Panc1 (cell line): ENCODE measurements around the gene LINGO4. TPM values are rescaled to one million over a fixed set of nuclear protein-coding genes. Genes with fewer than 3 reads are reported as not detected.

ENCODE experiments used
- ATAC-seq: fragments of 200-7000 bp; cut with Tn5 transposase; 2 replicates; pipeline ENCODE4 v1.9.1; 2020; ENCODE audit warnings: mild to moderate bottlenecking, moderate library complexity
- BruUV-seq: library from RNA; stranded (reverse); fragments of 400-500 nt; replicated peaks from 2 replicates; lab custom pipeline; 2021; lab: Mats Ljungman, UMichigan
- CTCF ChIA-PET: fragments of 300-600 bp; sonication (Branson Sonifier 250); formaldehyde crosslinking; loops from one replicate; lab custom pipeline; 2022; ENCODE audit warnings: antibody characterized with exemption; lab: Charles Lee
- POLR2A ChIA-PET: fragments of 300-600 bp; sonication (Branson Sonifier 250); formaldehyde crosslinking; loops from one replicate; lab custom pipeline; 2022; ENCODE audit warnings: antibody characterized with exemption; lab: Charles Lee
- DNase-seq: peaks from one replicate; pipeline ENCODE4 v3.0.0-alpha.2; 2010; ENCODE audit warnings: low read depth, low spot score
- H3K27ac ChIP-seq: 2 replicates; pipeline ENCODE4 v1.5.1; 2011; ENCODE audit warnings: mild to moderate bottlenecking, low read length, inconsistent platforms
- H3K27me3 ChIP-seq: fragments of 200-500 bp; sonication (Bioruptor generic); 2 replicates; pipeline ENCODE4 v1.6.0; 2014; ENCODE audit warnings: low read length, inconsistent platforms; ENCODE audit not compliant: control insufficient read depth, insufficient read depth
- H3K36me3 ChIP-seq: fragments of 200-500 bp; sonication (Bioruptor generic); 2 replicates; pipeline ENCODE4 v1.5.1; 2014; ENCODE audit warnings: inconsistent platforms, mild to moderate bottlenecking, low read length, moderate library complexity; ENCODE audit not compliant: control insufficient read depth, insufficient read depth
- H3K4me1 ChIP-seq: 2 replicates; pipeline ENCODE4 v1.5.1; 2011; ENCODE audit warnings: inconsistent platforms, mild to moderate bottlenecking, low read length, moderate library complexity; ENCODE audit not compliant: control insufficient read depth, insufficient read depth
- H3K4me3 ChIP-seq, 2 experiments: 2 replicates each; pipeline ENCODE4 v1.5.1; 2011 to 2012; ENCODE audit warnings: low read depth in 2 of 2, low read length in 2 of 2, mild to moderate bottlenecking in 2 of 2, inconsistent platforms in 1 of 2, moderate library complexity in 1 of 2
- H3K9me3 ChIP-seq: fragments of 200-500 bp; sonication (Bioruptor generic); 2 replicates; pipeline ENCODE4 v1.5.1; 2014; ENCODE audit warnings: low read depth, mild to moderate bottlenecking, inconsistent platforms, low read length, moderate library complexity; ENCODE audit not compliant: control insufficient read depth, insufficient read depth
- CTCF ChIP-seq: fragments of 450-650 bp; IDR thresholded peaks from 2 replicates; pipeline ENCODE4 v1.5.1; 2017; ENCODE audit warnings: mild to moderate bottlenecking
- POLR2AphosphoS5 ChIP-seq: IDR thresholded peaks from 2 replicates; pipeline ENCODE4 v1.6.1; 2012; ENCODE audit warnings: mild to moderate bottlenecking, low read depth, low read length, moderate library complexity
- REST ChIP-seq, 2 experiments: IDR thresholded peaks; 2 replicates each; pipeline ENCODE4 v1.6.1; 2011 to 2012; ENCODE audit warnings: low read depth in 2 of 2, control low read depth in 1 of 2, low read length in 1 of 2, mild to moderate bottlenecking in 1 of 2, moderate library complexity in 1 of 2; ENCODE audit not compliant: insufficient read depth in 1 of 2
- SIN3A ChIP-seq: IDR thresholded peaks from 2 replicates; pipeline ENCODE4 v1.6.1; 2012; ENCODE audit warnings: low read depth, mild to moderate bottlenecking, low read length, moderate library complexity, borderline replicate concordance; ENCODE audit not compliant: insufficient read depth
- TCF7L2 ChIP-seq: IDR thresholded peaks from 2 replicates; pipeline ENCODE4 v1.6.1; 2011; ENCODE audit warnings: mild to moderate bottlenecking, low read depth, low read length, inconsistent platforms
- in situ Hi-C: cut with HindIII; loops from 2 replicates; pipeline ENCODE4 v1.10.0; 2016; ENCODE audit warnings: low sequenced_read_pairs, low pct_unique_long_range_greater_than_20kb
- intact Hi-C: fragments of 100-400 bp; cut with micrococcal nuclease; formaldehyde crosslinking; loops from one replicate; pipeline ENCODE4 v1.10.0; 2022; ENCODE audit not compliant: unreplicated experiment
- total RNA-seq: library from RNA; stranded (reverse); gene quantifications from one replicate; pipeline ENCODE4 v1.2.1, GENCODE V29; 2021; ENCODE audit not compliant: unreplicated experiment

LINGO4 gene
- total RNA-seq, 1 experiment from 2014 or later = not detected

GRCh38 chr1:151846686-151847237 is 41.5 kb upstream of the LINGO4 start:
- no peak for ATAC-seq
- in situ Hi-C loops (no loop called here), intact Hi-C loops (no loop called here)
- DNase-seq = no peak
- Histone ChIP-seq H3K27me3 (no peaks in the 10 kb centered on the region), H3K36me3 (no peaks in the 10 kb centered on the region), H3K27ac (no peak overlapping the region), H3K4me3 (no peak overlapping the region), H3K9me3 (no peaks in the 10 kb centered on the region), H3K4me1 (no peaks in the 10 kb centered on the region)
- ChIA-PET POLR2A (no interaction called here), CTCF (no interaction called here)
- TF ChIP-seq CTCF = no peak
- TF ChIP-seq TCF7L2 = no peak
- no peak for TF ChIP-seq REST (IDR thresholded peaks at IDR 0.05; ENCODE audit: insufficient read depth in 1 of 2, low read depth in 2 of 2, low read length in 1 of 2)
- BruUV-seq = no TSS peak

GRCh38 chr1:151846062-151846568 is 40.9 kb upstream of the LINGO4 start:
- ChIA-PET POLR2A (no interaction called here), CTCF (no interaction called here)
- no peaks in the 10 kb centered on the region for H3K9me3 ChIP-seq
- in situ Hi-C loops = no loop called here
- no peaks in the 10 kb centered on the region for H3K4me1 ChIP-seq
- H3K36me3 ChIP-seq = no peaks in the 10 kb centered on the region
- TF ChIP-seq TCF7L2 = no peak
- TF ChIP-seq POLR2AphosphoS5 = no peak
- no peak for TF ChIP-seq CTCF
- no peak for TF ChIP-seq REST (IDR thresholded peaks at IDR 0.05; ENCODE audit: insufficient read depth in 1 of 2, low read depth in 2 of 2, low read length in 1 of 2)
- TF ChIP-seq SIN3A = no peak
- no peak overlapping the region for H3K4me3 ChIP-seq
- H3K27me3 ChIP-seq = no peaks in the 10 kb centered on the region
- ATAC-seq (peak; percentile 76), DNase-seq (no peak)
- no peak overlapping the region for H3K27ac ChIP-seq
- BruUV-seq = no TSS peak
- intact Hi-C loops = no loop called here
